ENCODE results near the gene DNAJB6. TPM values are rescaled to one million over a fixed set of nuclear protein-coding genes. Genes with fewer than 3 reads are reported as not detected.

The DNAJB6 gene
- total RNA-seq, 4 donors from 2014 or later = 82.5 to 149 (median 94.7) TPM

GRCh38 chr7:157397731-157398691, 61.2 kb downstream of the DNAJB6 start:
- ATAC-seq (ENCODE audit: low FRiP score) (peak; percentile 60), DNase-seq (ENCODE audit: low spot score) (no peak)
- TF ChIP-seq CTCF (IDR thresholded peaks at IDR 0.05) = no peak

GRCh38 chr7:157399086-157399687, 62.4 kb downstream of the DNAJB6 start:
- no peak for ATAC-seq (ENCODE audit: low FRiP score)
- no peak for TF ChIP-seq CTCF (IDR thresholded peaks at IDR 0.05)
- DNase-seq (ENCODE audit: low spot score) = no peak

- DNase-seq (ENCODE audit: low spot score) (no peak), ATAC-seq (ENCODE audit: low FRiP score) (no peak)
Observed at GRCh38 chr7:157400171-157400860, 63.5 kb downstream of the DNAJB6 start.

GRCh38 chr7:157401567-157402387, 65.0 kb downstream of the DNAJB6 start:
- TF ChIP-seq CTCF (IDR thresholded peaks at IDR 0.05) = no peak
- ATAC-seq (ENCODE audit: low FRiP score) = no peak
- DNase-seq (ENCODE audit: low spot score) = no peak

More at GRCh38 chr7:157400171-157400860, 63.5 kb downstream of the DNAJB6 start:
- no peak for TF ChIP-seq CTCF (IDR thresholded peaks at IDR 0.05)

- ATAC-seq (ENCODE audit: low FRiP score) = no peak
- DNase-seq (ENCODE audit: low spot score) = no peak
- no peak for TF ChIP-seq CTCF (IDR thresholded peaks at IDR 0.05)
Observed at GRCh38 chr7:157402388-157402703, 65.5 kb downstream of the DNAJB6 start.

- ATAC-seq (ENCODE audit: low FRiP score) (no peak), DNase-seq (ENCODE audit: low spot score) (no peak)
- no peak for TF ChIP-seq CTCF (IDR thresholded peaks at IDR 0.05)
Observed at GRCh38 chr7:157402911-157403534, 66.2 kb downstream of the DNAJB6 start.
